DND-41 (cell line): Measurements from ENCODE around the gene PCGF2.

Experiments used
- CTCF ChIP-seq: IDR thresholded peaks from 2 replicates; pipeline ENCODE4 v1.5.1; 2012; ENCODE audit warnings: borderline replicate concordance, low read length, moderate library complexity, mild to moderate bottlenecking; ENCODE audit not compliant: poor library complexity, severe bottlenecking; ENCODE audit errors: extremely low read depth
- EZH2 ChIP-seq: IDR thresholded peaks from 3 replicates; pipeline ENCODE4 v1.6.1; 2012; ENCODE audit warnings: borderline replicate concordance, low read depth, mild to moderate bottlenecking, moderate library complexity, low read length, inconsistent platforms; ENCODE audit not compliant: severe bottlenecking

GRCh38 chr17:38709104-38709820 is 38.9 kb downstream of the PCGF2 start:
- no peak for TF ChIP-seq CTCF
- no peak for TF ChIP-seq EZH2
